ENCODE data around the gene DEGS1. TPM values are rescaled to one million over a fixed set of nuclear protein-coding genes. Genes with fewer than 3 reads are reported as not detected.

DEGS1 gene
- total RNA-seq, 1 experiment from 2014 or later: 39.2 TPM

DNA sequence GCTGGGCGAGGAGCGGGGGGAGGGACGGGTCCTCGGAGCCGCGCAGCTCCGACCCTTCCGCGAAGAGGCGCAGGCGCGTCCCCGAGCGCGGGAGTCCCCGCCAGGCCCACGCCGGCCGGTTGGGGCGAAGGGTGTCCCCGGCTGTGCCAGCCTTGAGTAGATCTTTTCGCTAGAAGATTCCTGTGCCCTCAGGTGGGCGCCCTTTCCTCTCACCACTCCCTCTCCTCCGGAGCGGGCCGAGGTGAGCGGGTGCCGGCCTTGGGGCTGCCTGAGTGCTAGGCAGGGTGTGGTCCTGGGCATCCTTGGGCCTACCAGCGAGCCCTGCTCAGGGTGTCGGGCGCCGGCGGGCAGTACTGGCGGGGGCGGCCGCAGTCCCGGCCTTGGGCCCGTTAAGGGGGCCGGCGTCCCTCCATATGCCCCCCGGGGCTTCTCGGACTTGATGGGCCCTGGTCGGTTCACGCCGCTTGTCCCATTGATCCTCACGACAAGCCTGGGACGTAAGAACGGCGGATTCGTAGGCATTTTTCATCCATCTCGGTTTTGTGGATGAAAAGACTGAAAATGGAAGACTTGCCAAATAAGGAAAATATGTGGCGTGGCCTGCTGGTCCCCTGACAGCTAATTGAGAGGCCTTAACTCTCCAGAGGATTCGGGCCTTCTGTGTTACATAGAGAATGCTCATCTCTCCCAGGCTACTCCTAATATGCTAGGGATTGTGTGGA, 712 bp downstream of the DEGS1 start:
- POLR2A ChIA-PET: interaction anchor here (0.6 to 1.1 kb wide), 3 partner anchors 10 to 608 kb away, joined by 3 to 6 read pairs (median 6); no protein-coding TSS in a partner anchor

DNA sequence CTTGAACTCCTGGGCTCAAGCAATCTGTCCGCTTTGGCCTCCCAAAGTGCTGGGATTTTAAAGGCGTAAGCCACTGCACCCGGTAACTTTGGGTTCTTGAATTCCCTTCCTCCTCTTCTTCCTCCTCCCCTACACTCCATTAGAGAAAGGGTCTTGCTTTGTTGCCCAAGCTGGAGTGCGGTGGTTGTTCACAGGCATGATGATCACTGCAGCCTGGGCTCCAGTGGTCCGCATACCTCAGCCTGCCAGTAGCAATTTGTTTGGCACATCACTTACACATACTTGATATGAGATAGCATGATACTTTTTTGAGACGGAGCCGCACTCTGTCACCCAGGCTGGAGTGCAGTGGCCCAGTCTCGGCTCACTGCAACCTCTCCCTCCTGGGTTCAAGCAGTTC, 2.2 kb downstream of the DEGS1 start:
- peaks cover 13% of the 10 kb centered on the region for H3K4me1 Mint-ChIP-seq (ENCODE audit: low read depth, unreplicated experiment)
- H3K4me3 Mint-ChIP-seq (ENCODE audit: unreplicated experiment): peak overlapping the region; percentile 83
- DNase-seq: no peak
- peaks cover 14% of the 10 kb centered on the region for H3K36me3 Mint-ChIP-seq (ENCODE audit: insufficient read depth, unreplicated experiment)
- peaks cover 6% of the 10 kb centered on the region for H3K4me1 ChIP-seq
- intact Hi-C loops (cut with micrococcal nuclease; ENCODE audit: unreplicated experiment): no loop called here
- no peak overlapping the region for H3K4me3 ChIP-seq (ENCODE audit: low read depth, low read length)
- H3K9me3 Mint-ChIP-seq (ENCODE audit: unreplicated experiment): no peaks in the 10 kb centered on the region
- TF ChIP-seq, protein P1, sequence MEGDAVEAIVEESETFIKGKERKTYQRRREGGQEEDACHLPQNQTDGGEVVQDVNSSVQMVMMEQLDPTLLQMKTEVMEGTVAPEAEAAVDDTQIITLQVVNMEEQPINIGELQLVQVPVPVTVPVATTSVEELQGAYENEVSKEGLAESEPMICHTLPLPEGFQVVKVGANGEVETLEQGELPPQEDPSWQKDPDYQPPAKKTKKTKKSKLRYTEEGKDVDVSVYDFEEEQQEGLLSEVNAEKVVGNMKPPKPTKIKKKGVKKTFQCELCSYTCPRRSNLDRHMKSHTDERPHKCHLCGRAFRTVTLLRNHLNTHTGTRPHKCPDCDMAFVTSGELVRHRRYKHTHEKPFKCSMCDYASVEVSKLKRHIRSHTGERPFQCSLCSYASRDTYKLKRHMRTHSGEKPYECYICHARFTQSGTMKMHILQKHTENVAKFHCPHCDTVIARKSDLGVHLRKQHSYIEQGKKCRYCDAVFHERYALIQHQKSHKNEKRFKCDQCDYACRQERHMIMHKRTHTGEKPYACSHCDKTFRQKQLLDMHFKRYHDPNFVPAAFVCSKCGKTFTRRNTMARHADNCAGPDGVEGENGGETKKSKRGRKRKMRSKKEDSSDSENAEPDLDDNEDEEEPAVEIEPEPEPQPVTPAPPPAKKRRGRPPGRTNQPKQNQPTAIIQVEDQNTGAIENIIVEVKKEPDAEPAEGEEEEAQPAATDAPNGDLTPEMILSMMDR (IDR thresholded peaks at IDR 0.05; ENCODE audit: insufficient read depth in 1 of 2, low read depth in 1 of 2, low read length in 1 of 2, severe bottlenecking in 1 of 2, unreplicated experiment in 1 of 2): no peak
- no peaks in the 10 kb centered on the region for H3K27me3 ChIP-seq (replicated peaks; ENCODE audit: control insufficient read depth, insufficient read depth, low read length)
- H3K36me3 ChIP-seq (ENCODE audit: control insufficient read depth, insufficient read depth, low read length): no peaks in the 10 kb centered on the region
- H3K27me3 Mint-ChIP-seq (ENCODE audit: insufficient read depth, unreplicated experiment): no peaks in the 10 kb centered on the region
- peak overlapping the region; percentile 12 for H3K27ac Mint-ChIP-seq (ENCODE audit: unreplicated experiment)
- POLR2A ChIA-PET: no interaction called here
- no peaks in the 10 kb centered on the region for H3K9me3 ChIP-seq
- BruUV-seq (replicated peaks): no TSS peak
- CTCF ChIA-PET: no interaction called here

More for the DNA sequence above, 712 bp downstream of the DEGS1 start:
- no TSS peak for BruUV-seq (replicated peaks)
- CTCF ChIA-PET: no interaction called here
- peak; percentile 49 to 68 for DNase-seq
- TF ChIP-seq, protein P1 (IDR thresholded peaks at IDR 0.05; ENCODE audit: insufficient read depth in 1 of 2, low read depth in 1 of 2, low read length in 1 of 2, severe bottlenecking in 1 of 2, unreplicated experiment in 1 of 2): no peak
- no peaks in the 10 kb centered on the region for H3K9me3 ChIP-seq
- H3K4me1 ChIP-seq: peaks cover 6% of the 10 kb centered on the region
- peak overlapping the region; percentile 92 for H3K4me3 ChIP-seq (ENCODE audit: low read depth, low read length)
- no peaks in the 10 kb centered on the region for H3K36me3 ChIP-seq (ENCODE audit: control insufficient read depth, insufficient read depth, low read length)
- no peaks in the 10 kb centered on the region for H3K27me3 ChIP-seq (replicated peaks; ENCODE audit: control insufficient read depth, insufficient read depth, low read length)
- Mint-ChIP-seq H3K27ac (ENCODE audit: unreplicated experiment) (peak overlapping the region; percentile 35), H3K4me1 (ENCODE audit: low read depth, unreplicated experiment) (peaks cover 13% of the 10 kb centered on the region), H3K9me3 (ENCODE audit: unreplicated experiment) (no peaks in the 10 kb centered on the region), H3K4me3 (ENCODE audit: unreplicated experiment) (peak overlapping the region; percentile 83), H3K36me3 (ENCODE audit: insufficient read depth, unreplicated experiment) (peaks cover 6% of the 10 kb centered on the region), H3K27me3 (ENCODE audit: insufficient read depth, unreplicated experiment) (no peaks in the 10 kb centered on the region)
- intact Hi-C loops (cut with micrococcal nuclease; ENCODE audit: unreplicated experiment): loop anchor here (1.0 kb wide), 1 partner anchor 30 kb away; no protein-coding TSS in a partner anchor

DNA sequence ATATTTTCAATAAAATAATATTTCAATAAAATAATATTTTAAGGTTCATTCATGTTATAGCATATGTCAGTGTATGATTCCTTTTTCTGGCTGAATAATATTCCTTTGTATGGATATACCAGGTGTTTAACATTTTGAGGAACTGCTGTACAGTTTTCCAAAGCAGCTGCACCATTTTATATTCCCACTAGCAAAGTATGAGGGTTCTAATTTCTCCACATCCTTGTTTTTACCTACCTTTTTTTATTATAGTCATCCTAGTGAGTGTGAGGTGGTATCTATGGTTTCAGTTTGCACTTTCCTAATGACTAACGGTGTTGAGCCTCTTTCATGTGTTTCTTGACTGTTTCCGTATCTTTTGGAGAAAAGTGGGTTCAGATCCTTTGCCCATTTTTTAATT, 5.2 kb downstream of the DEGS1 start:
- Histone ChIP-seq H3K27me3 (replicated peaks; ENCODE audit: control insufficient read depth, insufficient read depth, low read length) (no peaks in the 10 kb centered on the region), H3K4me1 (peaks cover 6% of the 10 kb centered on the region), H3K9me3 (no peaks in the 10 kb centered on the region), H3K36me3 (ENCODE audit: control insufficient read depth, insufficient read depth, low read length) (no peaks in the 10 kb centered on the region), H3K4me3 (ENCODE audit: low read depth, low read length) (no peak overlapping the region)
- Mint-ChIP-seq H3K27ac (ENCODE audit: unreplicated experiment) (no peak overlapping the region), H3K4me3 (ENCODE audit: unreplicated experiment) (no peak overlapping the region), H3K27me3 (ENCODE audit: insufficient read depth, unreplicated experiment) (no peaks in the 10 kb centered on the region), H3K4me1 (ENCODE audit: low read depth, unreplicated experiment) (peaks cover 6% of the 10 kb centered on the region), H3K9me3 (ENCODE audit: unreplicated experiment) (no peaks in the 10 kb centered on the region), H3K36me3 (ENCODE audit: insufficient read depth, unreplicated experiment) (peaks cover 27% of the 10 kb centered on the region)
- intact Hi-C loops (cut with micrococcal nuclease; ENCODE audit: unreplicated experiment): no loop called here
- TF ChIP-seq, protein P1 (IDR thresholded peaks at IDR 0.05; ENCODE audit: insufficient read depth in 1 of 2, low read depth in 1 of 2, low read length in 1 of 2, severe bottlenecking in 1 of 2, unreplicated experiment in 1 of 2): no peak
- no peak for DNase-seq
- no TSS peak for BruUV-seq (replicated peaks)
- ChIA-PET POLR2A (no interaction called here), CTCF (no interaction called here)
